GM20431 (cell line): Measurements from ENCODE around the gene LDHA.

Experiments
- in situ Hi-C: fragments of 300-500 bp; cut with MseI, MboI; formaldehyde crosslinking; loops from one replicate; pipeline ENCODE4 v1.15.0; 2020; ENCODE audit warnings: low sequenced_read_pairs; ENCODE audit not compliant: unreplicated experiment

Gene LDHA

DNA sequence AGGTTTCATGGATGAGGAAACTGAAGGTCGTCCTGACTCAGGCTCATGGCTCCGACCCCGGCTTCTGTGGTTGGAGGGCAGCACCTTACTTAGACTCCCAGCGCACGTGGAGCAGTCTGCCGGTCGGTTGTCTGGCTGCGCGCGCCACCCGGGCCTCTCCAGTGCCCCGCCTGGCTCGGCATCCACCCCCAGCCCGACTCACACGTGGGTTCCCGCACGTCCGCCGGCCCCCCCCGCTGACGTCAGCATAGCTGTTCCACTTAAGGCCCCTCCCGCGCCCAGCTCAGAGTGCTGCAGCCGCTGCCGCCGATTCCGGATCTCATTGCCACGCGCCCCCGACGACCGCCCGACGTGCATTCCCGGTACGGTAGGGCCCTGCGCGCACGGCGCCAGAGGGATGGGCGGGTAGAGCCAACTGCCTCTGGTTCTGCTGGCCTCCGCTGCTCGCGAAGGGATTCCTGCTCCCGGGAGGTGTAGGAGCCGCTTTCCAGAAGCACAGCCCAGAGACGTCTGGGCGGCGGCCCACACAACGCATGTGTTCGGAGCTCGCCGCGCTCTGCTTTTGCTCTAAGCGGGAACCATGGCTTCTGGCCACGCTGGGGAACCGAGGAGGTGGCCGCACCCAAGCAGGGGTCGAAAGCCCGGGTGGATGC is at the start of gene LDHA:
TSS of gene LDHA (plus strand) at position 289 of the 653 bp plus-strand sequence. CDS start 2,280 bp downstream, outside the sequence.
- in situ Hi-C loops = no loop called here

DNA sequence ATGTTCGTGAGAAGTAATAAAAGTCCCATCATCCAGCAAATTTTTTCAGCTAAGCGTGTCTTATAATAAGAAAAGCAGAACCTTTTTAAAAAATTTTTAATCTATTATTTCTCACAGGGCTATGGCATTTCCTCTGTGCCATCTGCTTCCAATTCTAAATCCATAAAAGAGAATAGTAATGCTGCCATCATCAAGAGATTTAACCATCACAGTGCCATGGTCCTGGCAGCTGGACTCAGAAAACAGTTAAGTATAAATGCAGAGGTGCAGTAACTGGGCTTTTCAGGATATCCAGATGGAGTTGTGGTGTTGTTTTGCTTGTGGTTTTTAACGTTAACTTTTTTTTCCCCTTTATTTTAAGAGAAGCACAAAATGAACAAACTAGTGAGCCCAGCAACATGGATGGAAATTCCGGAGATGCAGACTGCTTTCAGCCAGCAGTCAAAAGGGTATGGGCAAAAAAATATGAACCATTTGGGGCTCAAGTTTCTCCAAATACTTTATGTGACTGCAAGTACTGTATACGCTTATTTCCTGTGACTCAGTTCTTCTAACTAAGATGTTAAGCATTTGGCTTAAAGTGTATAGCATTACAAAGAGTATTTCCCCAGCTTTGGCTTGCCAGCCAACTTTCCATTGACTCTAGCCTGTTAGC is 46.8 kb upstream of the LDHA start:
- in situ Hi-C loops = no loop called here

DNA sequence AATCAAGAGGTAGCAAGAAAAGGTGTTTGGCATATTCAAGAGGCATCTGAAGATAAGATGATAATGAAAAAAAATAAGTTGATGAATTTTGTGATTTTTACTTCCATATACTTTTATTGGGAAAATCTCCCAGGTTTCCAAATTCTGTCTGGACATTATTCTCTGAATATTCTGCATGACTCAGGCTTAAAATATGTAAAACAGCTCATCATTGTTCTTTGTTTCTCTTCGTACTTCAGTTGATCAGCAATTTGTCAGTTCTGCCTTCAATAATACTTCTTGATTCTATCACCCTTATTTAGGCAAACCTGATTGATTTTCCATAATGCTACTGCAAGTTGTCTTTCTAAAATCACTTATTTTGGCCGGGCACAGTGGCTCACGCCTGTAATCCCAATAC is 41.8 kb upstream of the LDHA start:
- in situ Hi-C loops = no loop called here

DNA sequence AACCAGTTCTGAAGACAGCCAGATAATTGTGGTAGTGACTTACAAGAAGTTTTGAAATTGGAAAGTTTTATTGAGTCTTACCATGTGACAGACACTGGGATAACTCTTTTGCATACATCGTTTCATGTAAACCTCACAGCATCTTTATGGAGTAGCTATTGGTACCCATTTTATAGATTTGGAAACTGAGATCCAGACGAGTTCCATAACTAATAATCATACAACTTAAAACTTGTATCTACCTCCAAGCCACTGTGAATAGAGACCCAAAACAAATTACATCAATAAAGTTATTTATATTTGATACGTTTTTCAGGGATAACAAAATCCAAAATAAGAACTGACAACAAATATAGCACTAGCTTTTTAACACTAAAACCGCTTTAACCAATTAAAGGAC is 35.7 kb upstream of the LDHA start:
- in situ Hi-C loops = no loop called here

DNA sequence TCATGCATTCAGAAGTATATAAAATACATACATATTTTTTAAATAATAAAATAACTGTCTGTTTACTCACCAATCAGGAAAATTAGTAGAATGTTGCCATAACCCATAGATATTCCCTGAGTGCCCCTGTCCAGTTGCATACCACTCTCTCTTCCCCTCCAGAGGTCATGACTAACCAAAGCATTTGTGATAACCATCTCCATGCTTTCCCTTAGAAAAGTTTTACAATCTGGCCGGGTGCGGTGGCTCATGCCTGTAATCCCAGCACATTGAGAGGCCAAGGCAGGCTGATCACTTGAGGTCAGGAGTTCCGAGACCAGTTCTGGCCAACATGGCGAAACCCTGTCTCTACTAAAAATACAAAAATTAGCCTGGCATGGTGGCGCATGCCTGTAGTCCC is 33.2 kb upstream of the LDHA start:
- in situ Hi-C loops = no loop called here

DNA sequence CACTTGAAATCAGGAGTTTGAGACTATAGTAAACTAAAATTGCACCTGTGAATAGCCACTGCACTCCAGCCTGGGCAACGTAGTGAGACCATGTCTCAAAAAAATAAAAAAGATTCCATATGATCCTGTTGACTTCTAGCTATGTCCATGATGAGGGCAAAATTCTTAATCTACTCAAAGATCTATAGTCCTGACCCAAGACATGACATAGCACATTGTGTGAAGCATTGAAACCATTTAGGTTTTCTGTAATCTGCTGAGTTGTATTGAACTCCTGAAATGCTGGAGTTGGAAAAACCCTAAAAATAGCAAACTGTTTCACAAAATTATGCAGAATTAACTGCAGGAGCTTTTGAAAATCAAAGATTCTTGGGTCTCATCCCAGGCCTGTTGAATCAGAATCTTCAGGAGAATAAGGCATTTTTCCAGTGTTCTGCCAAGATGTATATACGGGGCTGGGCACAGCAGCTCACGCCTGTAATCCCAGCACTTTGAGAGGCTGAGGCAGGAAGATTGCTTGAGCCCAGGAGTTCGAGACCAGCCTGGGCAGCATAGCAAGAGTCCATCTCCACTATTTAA is 29.8 kb upstream of the LDHA start:
- in situ Hi-C loops = no loop called here

DNA sequence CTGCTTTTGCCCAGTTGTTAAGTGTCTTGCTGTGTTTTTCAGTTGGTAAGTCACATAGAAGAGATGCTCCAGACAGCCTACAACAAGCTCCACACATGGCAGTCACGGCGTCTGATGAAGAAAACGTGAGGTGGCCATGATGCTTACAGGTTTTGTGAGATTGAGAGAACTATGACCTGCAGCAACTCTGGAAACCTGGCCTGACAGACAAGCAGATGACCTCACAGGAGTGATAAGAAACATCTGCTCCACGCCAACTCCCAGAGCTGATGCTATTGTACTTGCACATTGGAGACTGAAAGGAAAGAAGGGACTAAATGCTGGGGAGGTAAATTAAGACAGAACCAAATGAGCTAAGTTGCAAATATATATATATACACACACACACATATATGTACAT is 28.6 kb upstream of the LDHA start:
- in situ Hi-C loops = no loop called here

DNA sequence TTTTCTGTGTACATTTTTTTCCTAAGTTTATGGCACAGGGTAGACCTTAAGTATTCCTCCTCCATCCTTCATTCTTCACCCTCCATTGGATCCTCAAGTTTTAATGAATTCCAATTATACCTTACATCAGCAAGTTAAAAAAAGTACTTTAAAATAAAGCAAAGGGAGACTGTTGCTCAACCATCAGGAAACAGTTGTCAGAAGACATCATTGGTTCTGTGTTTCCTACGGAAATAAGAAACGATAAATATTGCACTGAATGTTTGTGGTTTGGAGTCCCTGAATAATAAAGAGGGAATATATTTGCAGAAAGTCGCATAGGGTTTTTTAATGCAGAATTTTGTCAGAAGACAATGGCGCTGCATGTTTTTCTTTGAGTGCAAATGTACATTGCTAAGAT is 28.1 kb upstream of the LDHA start:
- in situ Hi-C loops = no loop called here

DNA sequence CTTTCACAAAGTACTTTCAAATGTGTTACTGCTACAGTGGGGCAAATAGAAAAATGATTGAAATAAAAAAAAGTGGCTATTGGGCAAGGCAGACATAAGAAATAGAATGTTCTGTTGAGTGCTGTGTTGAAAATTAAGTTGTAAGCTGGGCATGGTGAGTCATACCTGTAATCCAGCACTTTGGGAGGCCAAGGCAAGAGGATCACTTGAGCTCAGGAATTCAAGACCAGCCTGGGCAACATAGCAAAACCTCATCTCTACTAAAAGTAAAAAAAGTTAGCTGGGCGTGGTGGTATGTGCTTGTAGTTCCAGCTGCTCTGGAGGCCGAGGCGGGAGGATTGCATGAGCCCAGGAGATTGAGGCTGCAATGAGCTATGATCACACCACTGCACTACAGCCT is 26.9 kb upstream of the LDHA start:
- in situ Hi-C loops = no loop called here

DNA sequence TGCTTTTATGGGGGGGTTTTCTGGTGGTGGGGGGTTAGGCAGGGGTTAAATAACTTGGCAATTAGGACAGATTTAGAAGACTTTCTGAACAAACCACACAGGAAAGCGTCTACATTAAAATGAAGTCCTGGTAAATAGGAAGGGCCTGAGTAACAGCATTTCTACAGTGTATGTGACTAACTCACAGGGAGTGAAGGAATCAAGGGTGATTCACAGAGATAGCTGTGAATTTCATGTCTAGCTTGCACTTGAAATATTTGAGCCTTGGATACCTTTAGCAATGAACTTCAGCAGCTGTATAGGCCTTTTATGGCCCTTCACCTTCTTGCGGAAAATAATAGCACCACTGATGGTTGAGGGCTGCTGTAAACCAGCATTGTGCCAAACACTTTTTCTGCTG is 26.1 kb upstream of the LDHA start:
- in situ Hi-C loops = no loop called here

DNA sequence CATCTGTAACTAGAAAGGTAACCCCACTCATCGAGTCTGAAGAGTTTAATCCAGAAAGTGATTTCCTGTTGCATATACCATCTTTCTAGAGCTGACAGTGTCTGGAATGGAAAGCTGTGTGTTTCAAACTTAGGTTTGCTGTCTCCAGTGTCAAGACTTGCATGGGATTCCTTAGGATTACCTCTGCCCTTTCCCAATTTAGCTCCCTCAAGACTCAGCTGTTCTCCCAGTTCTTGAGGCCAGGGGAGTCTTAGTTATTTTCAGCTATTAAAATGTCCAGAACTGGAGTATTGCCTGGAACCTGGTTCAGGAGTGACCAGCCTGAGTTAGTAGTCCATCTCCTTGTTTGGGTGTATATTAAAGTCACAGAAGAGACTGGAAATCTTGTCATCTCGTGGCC is 25.0 kb upstream of the LDHA start:
- in situ Hi-C loops = no loop called here

DNA sequence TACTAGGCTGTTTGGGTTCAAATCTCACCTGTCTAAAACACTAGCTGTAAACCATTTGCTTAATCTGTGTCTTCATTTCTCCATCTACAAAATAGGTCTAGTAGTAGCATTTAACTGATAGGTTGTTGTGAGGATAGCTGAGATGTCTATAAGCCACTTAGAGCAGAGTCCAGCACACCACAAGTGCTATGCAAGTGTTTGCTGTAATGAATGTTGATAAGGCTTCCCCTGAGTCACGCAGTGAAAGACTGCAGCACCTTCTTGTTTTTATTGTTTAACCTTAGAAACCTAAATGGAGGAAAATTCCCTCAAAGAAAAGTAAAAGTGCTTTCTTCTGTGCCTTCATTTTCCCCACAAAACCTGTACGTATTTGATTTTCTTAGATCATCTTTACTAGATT is 23.1 kb upstream of the LDHA start:
- in situ Hi-C loops = no loop called here

DNA sequence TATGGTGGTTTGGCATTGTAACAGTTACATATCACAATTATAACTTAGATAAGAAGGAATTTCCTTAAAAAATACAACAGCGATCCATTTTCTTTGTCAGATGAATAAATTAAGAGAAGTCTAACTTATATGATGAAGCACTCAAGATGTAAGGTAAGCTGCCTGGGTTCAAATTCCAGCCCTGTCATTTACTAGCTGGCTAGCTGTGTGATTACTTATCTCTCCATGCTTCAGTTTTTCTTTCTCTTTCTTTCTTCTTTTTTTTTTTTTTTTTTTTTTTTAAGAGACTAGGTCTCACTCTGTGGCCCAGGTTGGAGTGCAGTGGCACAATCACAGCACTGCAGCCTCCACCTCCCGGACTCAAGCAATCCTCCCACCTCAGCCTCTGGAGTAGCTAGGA is 22.2 kb upstream of the LDHA start:
- in situ Hi-C loops = no loop called here

DNA sequence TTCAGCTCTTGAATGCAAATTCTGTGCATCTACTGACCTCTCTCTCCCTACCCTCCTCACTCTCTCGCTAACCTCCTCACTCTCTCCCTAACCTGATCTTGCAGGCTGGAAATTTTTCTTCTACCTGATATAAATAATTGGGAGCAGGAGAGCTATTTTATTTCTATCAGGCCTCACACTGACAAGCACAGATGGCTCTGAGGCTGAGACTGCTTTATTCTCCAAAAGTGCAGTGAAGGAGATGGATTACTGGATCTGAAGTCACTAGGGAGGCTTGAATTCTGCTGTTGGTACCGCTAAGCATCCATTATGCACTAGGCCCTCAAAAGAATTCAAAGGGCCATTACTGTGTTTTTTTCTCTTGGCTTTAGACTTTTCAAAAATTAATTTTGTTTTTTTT is 19.4 kb upstream of the LDHA start:
- in situ Hi-C loops = no loop called here

DNA sequence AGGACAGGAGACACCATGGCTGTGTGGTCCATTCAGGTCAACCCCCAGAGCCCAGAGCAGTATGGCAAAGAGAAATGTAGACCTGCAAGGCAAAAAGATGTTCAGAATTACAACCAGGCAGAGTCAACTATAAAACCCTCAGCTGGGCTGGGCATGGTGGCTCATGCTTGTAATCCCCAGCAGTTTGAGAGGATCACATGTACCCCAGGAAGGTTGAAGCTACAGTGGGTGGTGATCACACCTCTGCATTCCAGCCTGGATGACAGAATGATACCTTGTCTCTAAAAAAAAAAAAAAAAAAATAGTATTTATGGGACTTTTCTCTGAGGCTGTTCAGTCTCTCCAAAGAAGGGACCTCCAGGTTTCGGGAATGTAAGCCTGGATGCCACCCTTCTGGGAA is 18.4 kb upstream of the LDHA start:
- in situ Hi-C loops = no loop called here

DNA sequence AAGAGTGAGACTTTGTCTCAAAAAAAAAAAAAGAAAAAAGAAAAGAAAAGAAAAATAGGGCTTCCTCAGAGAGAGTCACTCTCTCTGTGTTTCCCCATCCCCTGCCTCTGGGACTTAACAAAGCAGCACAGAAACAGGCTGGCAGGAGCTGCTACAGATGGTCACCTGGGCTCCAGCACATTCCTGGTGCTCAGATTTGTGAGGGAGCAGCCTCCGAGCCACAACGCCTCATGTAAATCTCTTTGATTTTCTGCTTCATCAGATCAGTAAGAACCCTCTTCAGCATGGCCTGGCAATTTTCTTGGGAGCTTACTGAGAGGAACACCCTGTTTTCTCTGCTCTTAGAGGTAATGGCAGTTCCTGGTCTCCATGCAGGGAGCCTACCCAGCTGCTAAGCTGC is 15.2 kb upstream of the LDHA start:
- in situ Hi-C loops = no loop called here

DNA sequence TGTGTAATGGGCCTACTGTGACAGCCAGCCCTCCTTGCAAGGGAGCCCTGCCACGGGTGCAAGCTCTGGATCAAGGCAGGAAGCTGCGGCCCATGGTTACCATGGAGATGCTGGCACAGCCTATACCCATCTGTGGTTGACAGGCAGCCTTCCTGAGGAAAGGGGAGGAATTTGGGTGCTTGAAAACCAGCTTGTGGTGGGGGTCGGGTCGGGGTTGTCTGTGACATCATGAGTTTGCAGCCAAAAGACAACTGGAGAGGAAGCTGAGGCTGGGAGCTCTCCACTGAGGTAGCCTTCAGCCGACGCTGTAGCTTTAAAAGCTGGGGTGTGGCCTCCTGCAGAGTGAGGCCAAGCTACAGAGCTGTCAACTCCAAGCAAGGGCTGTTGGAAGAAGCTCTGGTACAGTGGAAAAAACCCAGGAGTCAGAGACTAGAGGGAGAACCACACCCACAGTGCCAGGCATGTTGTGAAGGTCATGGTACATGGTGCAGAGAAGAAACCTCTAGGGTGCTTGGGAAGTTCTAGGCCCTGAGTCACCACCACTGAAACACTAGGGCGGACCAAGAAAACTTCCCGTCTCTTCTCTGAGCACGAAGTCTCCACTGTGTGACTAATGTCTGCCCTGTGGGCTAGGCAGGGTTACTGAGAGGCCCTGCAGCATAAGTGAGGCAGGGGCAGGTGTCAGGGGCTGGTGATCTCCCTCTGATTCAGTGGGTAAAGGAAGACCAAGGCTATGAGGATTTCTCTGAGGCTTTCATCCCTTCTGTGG is 10.8 kb upstream of the LDHA start:
- in situ Hi-C loops = no loop called here

DNA sequence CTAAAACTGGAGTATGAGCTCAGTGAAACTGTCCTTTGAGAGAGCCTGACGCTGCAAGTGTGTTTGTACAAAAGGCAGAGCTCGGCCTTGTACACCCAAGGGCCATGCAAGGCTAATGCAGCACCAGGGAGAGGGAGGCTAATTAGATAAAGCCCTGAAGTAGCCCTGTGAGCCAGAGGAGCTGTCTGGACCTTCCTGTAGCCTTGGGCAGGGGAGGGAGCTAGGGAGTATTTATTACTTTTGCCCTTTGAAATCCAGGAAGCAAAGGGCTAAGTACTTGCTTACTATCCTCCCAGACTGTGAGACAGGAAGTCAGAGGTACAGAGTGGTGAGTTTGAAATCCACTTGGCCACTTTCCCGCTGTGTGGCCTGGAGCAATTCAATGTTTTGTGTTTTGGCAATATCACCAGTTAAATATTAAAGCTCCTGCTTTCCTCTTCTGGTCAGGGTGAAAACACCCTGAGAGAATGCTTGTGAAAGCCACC is 10.2 kb upstream of the LDHA start:
- in situ Hi-C loops = no loop called here

DNA sequence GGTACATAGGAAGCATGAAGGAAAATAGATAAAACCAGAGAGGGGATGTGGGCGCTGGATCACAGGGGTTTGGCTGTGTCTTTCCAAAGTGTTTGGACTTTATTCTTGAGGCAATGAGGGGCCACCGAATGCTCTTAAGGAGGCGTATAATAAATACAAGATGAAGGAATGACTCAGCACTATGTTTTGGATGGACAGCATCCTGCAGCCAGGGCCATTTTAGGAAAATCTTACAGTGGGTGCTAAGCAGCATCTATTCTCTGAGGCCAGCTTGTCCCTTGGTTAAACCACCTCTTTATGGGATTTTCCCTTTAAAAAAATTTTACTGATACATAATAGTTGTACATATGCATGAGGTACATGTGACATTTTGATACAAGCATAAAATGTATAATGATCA is 4.3 kb upstream of the LDHA start:
- in situ Hi-C loops = no loop called here

DNA sequence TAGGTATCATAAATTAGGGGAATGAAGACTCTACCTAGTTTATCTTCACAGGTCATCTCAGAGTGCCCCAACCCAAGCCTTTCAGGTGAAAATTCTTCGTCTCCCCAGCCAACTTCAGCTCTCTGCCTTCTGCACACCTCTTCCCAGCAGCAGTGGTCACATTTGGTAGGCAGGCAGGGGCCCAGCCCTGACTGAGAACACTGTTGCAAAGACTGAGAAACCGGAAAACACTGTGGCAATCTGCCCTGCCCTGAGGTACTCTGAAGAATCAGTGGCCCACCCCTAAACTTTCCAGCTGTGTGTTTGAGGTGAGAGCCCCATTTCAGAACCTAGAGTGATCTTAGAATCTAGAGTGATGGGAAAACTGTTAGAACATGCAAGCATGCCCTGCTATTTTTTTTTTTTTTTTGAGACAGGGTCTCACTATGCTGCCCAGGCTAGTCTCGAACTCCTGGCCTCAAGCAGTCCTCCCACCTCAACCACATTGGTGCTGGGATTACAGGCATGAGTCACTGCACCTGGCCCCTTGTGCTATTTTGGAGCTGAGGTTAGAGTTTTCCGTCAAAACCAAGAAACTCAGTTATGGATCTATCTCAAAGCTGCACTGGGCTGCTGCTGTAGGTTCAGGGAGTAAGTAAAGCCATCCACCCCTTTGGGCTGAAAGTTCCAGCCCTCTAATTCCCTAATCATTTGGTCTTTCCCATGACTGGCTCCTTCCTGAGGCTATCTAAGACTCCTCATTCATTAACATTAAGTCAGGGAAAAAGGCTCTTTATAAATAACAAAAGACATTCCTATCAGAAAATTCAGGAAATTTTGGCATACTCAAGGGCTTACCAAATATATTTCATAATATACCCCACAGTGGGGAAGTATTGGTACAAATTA is 1.7 kb upstream of the LDHA start:
- in situ Hi-C loops = no loop called here
